Omental fat pad (tissue), 4 donors: Measurements from ENCODE around the gene MRGPRG. TPM values are rescaled to one million over a fixed set of nuclear protein-coding genes. Genes with fewer than 3 reads are reported as not detected.
"Not testable (repeated sequence)": the region's sequence is repeated elsewhere in the genome, so short reads cannot be mapped to it uniquely, and the experiment has no call there.

Experiments used
- ATAC-seq: fragments of 150-250 bp; one replicate; pipeline ENCODE4 v1.9.1; 2016; ENCODE audit warnings: mild to moderate bottlenecking, moderate library complexity; ENCODE audit not compliant: low FRiP score
- DNase-seq: peaks from one replicate; pipeline ENCODE4 v3.0.0-alpha.2; 2019; ENCODE audit warnings: low spot score
- CTCF ChIP-seq, 3 donors: fragments of 450-650 bp; IDR thresholded peaks; one replicate each; pipeline ENCODE4 v1.5.1; 2016 to 2017; ENCODE audit warnings: antibody characterized with exemption in 3 of 3, mild to moderate bottlenecking in 3 of 3, moderate library complexity in 2 of 3
- total RNA-seq, 4 donors: library from RNA; depleted of rRNA; stranded (reverse); fragments of >200 nt; gene quantifications; one replicate each; pipeline ENCODE4 v1.1.0, GENCODE V29; 2016

The MRGPRG gene
- total RNA-seq: not detected

GRCh38 chr11:3218483-3219280 lies at the start of gene MRGPRG:
Gene MRGPRG (minus strand): TSS chr11:3218813. CDS start chr11:3218813, 0 bp downstream.
- ATAC-seq (no peak), DNase-seq (no peak)
- no peak for TF ChIP-seq CTCF (IDR thresholded peaks at IDR 0.05)

GRCh38 chr11:3262548-3262947 lies 43.9 kb upstream of the MRGPRG start:
- not testable (repeated sequence) for DNase-seq, ATAC-seq

- ATAC-seq, DNase-seq: not testable (repeated sequence)
Measured at GRCh38 chr11:3261831-3262230, 43.2 kb upstream of the MRGPRG start.

GRCh38 chr11:3257509-3257908 lies 38.9 kb upstream of the MRGPRG start:
- DNase-seq, ATAC-seq: not testable (repeated sequence)

- not testable (repeated sequence) for ATAC-seq, DNase-seq
Measured at GRCh38 chr11:3255241-3255640, 36.6 kb upstream of the MRGPRG start.

- DNase-seq, ATAC-seq: not testable (repeated sequence)
Measured at GRCh38 chr11:3254773-3255172, 36.2 kb upstream of the MRGPRG start.

- DNase-seq (no peak), ATAC-seq (no peak)
- no peak for TF ChIP-seq CTCF (IDR thresholded peaks at IDR 0.05)
Measured at GRCh38 chr11:3245071-3245470, 26.5 kb upstream of the MRGPRG start.

- no peak for ATAC-seq
- no peak for DNase-seq
- TF ChIP-seq CTCF (IDR thresholded peaks at IDR 0.05): no peak
Measured at GRCh38 chr11:3243880-3244279, 25.3 kb upstream of the MRGPRG start.

GRCh38 chr11:3237119-3237518 lies 18.5 kb upstream of the MRGPRG start:
- ATAC-seq: no peak
- no peak for DNase-seq
- TF ChIP-seq CTCF (IDR thresholded peaks at IDR 0.05): no peak

GRCh38 chr11:3234846-3235245 lies 16.2 kb upstream of the MRGPRG start:
- DNase-seq (no peak), ATAC-seq (no peak)
- TF ChIP-seq CTCF (IDR thresholded peaks at IDR 0.05): no peak
